ENCODE measurements around the gene LRFN2. TPM values are rescaled to one million over a fixed set of nuclear protein-coding genes. Genes with fewer than 3 reads are reported as not detected.

The LRFN2 gene
- total RNA-seq, 1 donor: not detected

DNA sequence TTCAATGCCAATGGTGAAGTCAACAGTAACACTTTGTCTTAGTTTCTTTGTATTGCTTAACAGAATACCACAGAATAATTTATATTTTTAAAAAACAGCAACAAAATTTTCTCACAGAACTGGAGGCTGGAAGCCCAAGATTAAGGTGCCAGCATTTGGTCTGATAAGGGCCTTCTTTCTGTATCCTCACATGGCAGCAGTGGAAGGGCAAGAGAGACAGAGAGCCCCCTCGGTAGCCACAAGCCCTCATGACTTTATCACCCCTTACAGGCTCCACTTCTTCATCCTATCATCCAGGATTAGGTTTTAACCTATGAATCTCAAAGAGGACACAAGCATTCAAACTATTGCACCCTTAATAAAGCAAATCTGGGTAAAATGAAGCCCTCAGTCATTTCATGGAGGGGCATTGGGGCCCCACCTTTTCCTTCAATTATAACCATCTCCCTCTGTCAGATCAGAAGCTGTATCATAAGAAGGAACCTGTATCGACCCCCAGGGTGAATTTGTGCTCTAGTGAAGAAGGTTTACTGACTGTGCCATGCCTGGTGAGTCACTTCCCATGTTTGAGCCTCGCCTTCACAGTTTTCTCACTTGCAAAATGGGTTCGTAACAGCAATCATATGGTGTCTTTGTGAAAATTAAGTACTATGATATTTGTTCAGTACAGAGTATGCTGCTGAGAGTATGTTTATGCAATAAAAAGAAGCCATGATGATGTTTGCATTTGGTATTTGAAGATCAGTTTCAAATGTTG is 178.2 kb downstream of the LRFN2 start:
- no peaks in the 10 kb centered on the region for H3K9me3 ChIP-seq (ENCODE audit: low read depth, low read length)
- no peak overlapping the region for H3K4me3 ChIP-seq (ENCODE audit: insufficient read depth, low read length)
- no peak for DNase-seq (ENCODE audit: insufficient read length, low spot score, missing footprints)
- H3K27ac ChIP-seq (ENCODE audit: low read depth, low read length): no peak overlapping the region
- H3K4me2 ChIP-seq (ENCODE audit: insufficient read depth, low read length): no peak overlapping the region
- no peaks in the 10 kb centered on the region for H4K20me1 ChIP-seq (ENCODE audit: insufficient read depth, low read length)
- H2AFZ ChIP-seq (ENCODE audit: low read length): no peak overlapping the region
- TF ChIP-seq, protein P1, sequence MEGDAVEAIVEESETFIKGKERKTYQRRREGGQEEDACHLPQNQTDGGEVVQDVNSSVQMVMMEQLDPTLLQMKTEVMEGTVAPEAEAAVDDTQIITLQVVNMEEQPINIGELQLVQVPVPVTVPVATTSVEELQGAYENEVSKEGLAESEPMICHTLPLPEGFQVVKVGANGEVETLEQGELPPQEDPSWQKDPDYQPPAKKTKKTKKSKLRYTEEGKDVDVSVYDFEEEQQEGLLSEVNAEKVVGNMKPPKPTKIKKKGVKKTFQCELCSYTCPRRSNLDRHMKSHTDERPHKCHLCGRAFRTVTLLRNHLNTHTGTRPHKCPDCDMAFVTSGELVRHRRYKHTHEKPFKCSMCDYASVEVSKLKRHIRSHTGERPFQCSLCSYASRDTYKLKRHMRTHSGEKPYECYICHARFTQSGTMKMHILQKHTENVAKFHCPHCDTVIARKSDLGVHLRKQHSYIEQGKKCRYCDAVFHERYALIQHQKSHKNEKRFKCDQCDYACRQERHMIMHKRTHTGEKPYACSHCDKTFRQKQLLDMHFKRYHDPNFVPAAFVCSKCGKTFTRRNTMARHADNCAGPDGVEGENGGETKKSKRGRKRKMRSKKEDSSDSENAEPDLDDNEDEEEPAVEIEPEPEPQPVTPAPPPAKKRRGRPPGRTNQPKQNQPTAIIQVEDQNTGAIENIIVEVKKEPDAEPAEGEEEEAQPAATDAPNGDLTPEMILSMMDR (IDR thresholded peaks at IDR 0.05; ENCODE audit: extremely low read depth, low read depth, low read length): no peak
- no peaks in the 10 kb centered on the region for H3K36me3 ChIP-seq (ENCODE audit: insufficient read depth, low read length)
- no peaks in the 10 kb centered on the region for H3K27me3 ChIP-seq (ENCODE audit: insufficient read depth, low read length)
- no peaks in the 10 kb centered on the region for H3K4me1 ChIP-seq (ENCODE audit: insufficient read depth, low read length)
- no peaks in the 10 kb centered on the region for H3K79me2 ChIP-seq (ENCODE audit: insufficient read depth, low read length)

DNA sequence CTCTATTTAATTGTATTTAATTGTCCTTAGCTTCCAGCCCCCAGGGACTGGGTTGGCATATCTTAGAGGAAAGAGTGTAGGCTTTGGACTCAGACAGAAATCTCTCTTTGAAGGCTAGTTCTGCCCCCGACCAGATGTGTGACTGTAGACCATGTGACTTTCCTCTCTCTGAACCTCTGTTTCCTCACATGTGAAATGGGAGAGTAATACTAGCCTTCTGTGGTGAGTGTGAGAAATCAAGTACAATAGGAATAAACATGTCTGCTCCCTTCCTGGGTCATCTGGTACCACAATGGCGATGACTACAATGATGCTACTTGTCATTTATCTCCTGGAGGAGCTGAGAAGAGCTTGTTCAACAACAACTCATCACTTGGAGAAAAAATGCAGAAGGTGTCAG is 179.9 kb downstream of the LRFN2 start:
- Histone ChIP-seq H3K4me3 (ENCODE audit: insufficient read depth, low read length) (no peak overlapping the region), H2AFZ (ENCODE audit: low read length) (no peak overlapping the region), H3K36me3 (ENCODE audit: insufficient read depth, low read length) (no peaks in the 10 kb centered on the region), H3K4me1 (ENCODE audit: insufficient read depth, low read length) (no peaks in the 10 kb centered on the region), H3K79me2 (ENCODE audit: insufficient read depth, low read length) (no peaks in the 10 kb centered on the region), H3K27me3 (ENCODE audit: insufficient read depth, low read length) (no peaks in the 10 kb centered on the region), H3K9me3 (ENCODE audit: low read depth, low read length) (no peaks in the 10 kb centered on the region), H3K27ac (ENCODE audit: low read depth, low read length) (no peak overlapping the region), H3K4me2 (ENCODE audit: insufficient read depth, low read length) (no peak overlapping the region), H4K20me1 (ENCODE audit: insufficient read depth, low read length) (no peaks in the 10 kb centered on the region)
- TF ChIP-seq, protein P1 (IDR thresholded peaks at IDR 0.05; ENCODE audit: extremely low read depth, low read depth, low read length): no peak
- DNase-seq (ENCODE audit: insufficient read length, low spot score, missing footprints): no peak

DNA sequence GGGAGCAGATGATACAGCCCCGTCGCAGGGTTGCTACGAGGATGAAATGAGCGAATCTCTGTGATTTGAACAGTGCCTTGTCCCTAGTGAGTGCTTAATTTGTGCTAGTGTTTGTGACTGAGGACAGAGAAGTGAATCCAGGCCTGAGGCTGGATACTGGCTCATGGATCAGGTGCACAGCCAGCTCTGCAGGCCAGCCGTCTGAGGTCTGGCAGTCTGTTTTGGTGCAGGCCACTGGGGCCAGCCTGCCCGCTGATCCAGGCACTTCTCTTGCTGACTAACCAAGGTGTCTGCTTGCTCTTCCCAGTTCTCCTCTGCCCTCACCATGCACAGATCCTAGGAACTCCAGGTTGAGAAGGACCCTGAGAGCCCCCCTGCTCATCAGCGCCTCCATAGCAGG is 181.0 kb downstream of the LRFN2 start:
- H3K4me2 ChIP-seq (ENCODE audit: insufficient read depth, low read length): no peak overlapping the region
- TF ChIP-seq, protein P1 (IDR thresholded peaks at IDR 0.05; ENCODE audit: extremely low read depth, low read depth, low read length): no peak
- H2AFZ ChIP-seq (ENCODE audit: low read length): no peak overlapping the region
- no peaks in the 10 kb centered on the region for H3K27me3 ChIP-seq (ENCODE audit: insufficient read depth, low read length)
- no peak overlapping the region for H3K27ac ChIP-seq (ENCODE audit: low read depth, low read length)
- H3K36me3 ChIP-seq (ENCODE audit: insufficient read depth, low read length): no peaks in the 10 kb centered on the region
- H3K4me3 ChIP-seq (ENCODE audit: insufficient read depth, low read length): no peak overlapping the region
- H4K20me1 ChIP-seq (ENCODE audit: insufficient read depth, low read length): no peaks in the 10 kb centered on the region
- H3K4me1 ChIP-seq (ENCODE audit: insufficient read depth, low read length): no peaks in the 10 kb centered on the region
- DNase-seq (ENCODE audit: insufficient read length, low spot score, missing footprints): no peak
- no peaks in the 10 kb centered on the region for H3K79me2 ChIP-seq (ENCODE audit: insufficient read depth, low read length)
- H3K9me3 ChIP-seq (ENCODE audit: low read depth, low read length): no peaks in the 10 kb centered on the region

DNA sequence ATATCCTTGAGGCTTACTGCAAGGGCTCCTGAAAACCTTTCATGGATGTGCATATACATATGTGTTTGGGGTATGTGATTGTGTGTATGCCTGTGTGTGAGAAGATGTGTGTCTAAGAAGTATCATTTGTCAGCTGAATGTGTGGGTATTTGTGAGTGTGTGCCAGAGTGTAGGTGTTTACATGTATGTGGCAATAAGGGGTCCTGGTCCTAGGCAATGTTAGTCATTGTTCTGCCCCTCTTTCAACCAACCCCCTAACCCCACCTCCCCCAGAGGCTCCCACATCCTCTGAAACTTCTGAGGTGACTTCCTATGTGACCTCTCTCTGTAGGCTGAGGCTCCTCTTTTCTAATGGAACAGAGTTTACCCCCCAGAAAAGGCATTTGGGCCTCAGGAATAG is 186.4 kb downstream of the LRFN2 start:
- no peaks in the 10 kb centered on the region for H3K36me3 ChIP-seq (ENCODE audit: insufficient read depth, low read length)
- no peak overlapping the region for H2AFZ ChIP-seq (ENCODE audit: low read length)
- H3K27ac ChIP-seq (ENCODE audit: low read depth, low read length): no peak overlapping the region
- TF ChIP-seq, protein P1 (IDR thresholded peaks at IDR 0.05; ENCODE audit: extremely low read depth, low read depth, low read length): no peak
- H3K79me2 ChIP-seq (ENCODE audit: insufficient read depth, low read length): no peaks in the 10 kb centered on the region
- no peaks in the 10 kb centered on the region for H4K20me1 ChIP-seq (ENCODE audit: insufficient read depth, low read length)
- no peaks in the 10 kb centered on the region for H3K27me3 ChIP-seq (ENCODE audit: insufficient read depth, low read length)
- no peak for DNase-seq (ENCODE audit: insufficient read length, low spot score, missing footprints)
- H3K4me3 ChIP-seq (ENCODE audit: insufficient read depth, low read length): no peak overlapping the region
- H3K4me2 ChIP-seq (ENCODE audit: insufficient read depth, low read length): no peak overlapping the region
- H3K4me1 ChIP-seq (ENCODE audit: insufficient read depth, low read length): no peaks in the 10 kb centered on the region
- no peaks in the 10 kb centered on the region for H3K9me3 ChIP-seq (ENCODE audit: low read depth, low read length)

Measured in osteoblast (primary cell).